GM18858 (cell line): ENCODE data around the gene PGAP6.
"Not testable (repeated sequence)": the region's sequence is repeated elsewhere in the genome, so short reads cannot be mapped to it uniquely, and the experiment has no call there.

Experiments
- ATAC-seq: cut with Tn5 transposase; IDR thresholded peaks from one replicate; pipeline ENCODE4 v1.9.1; 2021; ENCODE audit not compliant: unreplicated experiment

PGAP6 gene

GRCh38 chr16:404971-405486 lies 23.3 kb upstream of the PGAP6 start:
- ATAC-seq: no peak

- ATAC-seq: peak; percentile 32
Observed at GRCh38 chr16:401468-402348, 19.9 kb upstream of the PGAP6 start, which contains the start of gene DECR2. DECR2 (plus strand) TSS chr16:401885; CDS start chr16:401964, 79 bp downstream.

GRCh38 chr16:400061-400591 lies 18.3 kb upstream of the PGAP6 start:
- ATAC-seq: no peak

- no peak for ATAC-seq
Observed at GRCh38 chr16:399340-400019, 17.7 kb upstream of the PGAP6 start.

GRCh38 chr16:398561-399339 lies 17.0 kb upstream of the PGAP6 start:
- no peak for ATAC-seq

- no peak for ATAC-seq
Observed at GRCh38 chr16:397736-398332, 16.1 kb upstream of the PGAP6 start.

- ATAC-seq: no peak
Observed at GRCh38 chr16:397135-397661, 15.4 kb upstream of the PGAP6 start, which contains the start of gene NME4. NME4 (plus strand) TSS chr16:397199; CDS start chr16:397223, 24 bp downstream.

- ATAC-seq: no peak
Observed at GRCh38 chr16:396605-397004, 14.8 kb upstream of the PGAP6 start.

GRCh38 chr16:396199-396598 lies 14.4 kb upstream of the PGAP6 start:
- no peak for ATAC-seq

- no peak for ATAC-seq
Observed at GRCh38 chr16:392450-393030, 10.8 kb upstream of the PGAP6 start.

- ATAC-seq: no peak
Observed at GRCh38 chr16:391885-392335, 10.1 kb upstream of the PGAP6 start.

- ATAC-seq: no peak
Observed at GRCh38 chr16:389352-389751, 7.6 kb upstream of the PGAP6 start.

GRCh38 chr16:387761-388666 lies 6.2 kb upstream of the PGAP6 start:
- not testable (repeated sequence) for ATAC-seq

GRCh38 chr16:386641-387156 lies 4.9 kb upstream of the PGAP6 start:
- no peak for ATAC-seq

GRCh38 chr16:383326-384051 lies 1.7 kb upstream of the PGAP6 start:
- ATAC-seq: no peak

- no peak for ATAC-seq
Observed at GRCh38 chr16:381012-381788, 578 bp downstream of the PGAP6 start.

GRCh38 chr16:380762-381011 lies 1.1 kb downstream of the PGAP6 start:
- ATAC-seq: no peak
